ENCODE data around the gene UST.
"Not testable (repeated sequence)": the region's sequence is repeated elsewhere in the genome, so short reads cannot be mapped to it uniquely, and the experiment has no call there.

Gene UST

GRCh38 chr6:148959008-148959407, 212.2 kb downstream of the UST start:
- FAIRE-seq = no peak

DNA sequence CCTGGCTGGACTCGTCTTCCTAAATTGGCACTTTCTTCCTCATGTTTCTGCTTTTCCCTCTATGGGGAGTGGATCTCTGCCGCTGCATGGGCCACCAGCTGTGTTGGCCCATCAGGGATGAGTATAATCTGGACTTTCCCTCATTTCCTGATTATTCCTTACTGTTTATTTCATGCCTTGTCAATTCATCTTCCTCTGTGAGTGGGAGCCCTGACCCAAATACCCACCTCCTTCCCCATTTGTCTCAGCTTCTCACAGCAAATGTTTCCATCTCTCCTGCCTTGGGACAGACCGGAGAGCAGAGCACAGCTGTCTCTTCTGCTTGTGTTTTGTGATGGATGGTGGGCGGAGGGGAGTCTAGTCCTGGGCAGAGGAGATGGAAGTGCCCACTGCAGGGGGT, 212.7 kb downstream of the UST start:
- FAIRE-seq = no peak

DNA sequence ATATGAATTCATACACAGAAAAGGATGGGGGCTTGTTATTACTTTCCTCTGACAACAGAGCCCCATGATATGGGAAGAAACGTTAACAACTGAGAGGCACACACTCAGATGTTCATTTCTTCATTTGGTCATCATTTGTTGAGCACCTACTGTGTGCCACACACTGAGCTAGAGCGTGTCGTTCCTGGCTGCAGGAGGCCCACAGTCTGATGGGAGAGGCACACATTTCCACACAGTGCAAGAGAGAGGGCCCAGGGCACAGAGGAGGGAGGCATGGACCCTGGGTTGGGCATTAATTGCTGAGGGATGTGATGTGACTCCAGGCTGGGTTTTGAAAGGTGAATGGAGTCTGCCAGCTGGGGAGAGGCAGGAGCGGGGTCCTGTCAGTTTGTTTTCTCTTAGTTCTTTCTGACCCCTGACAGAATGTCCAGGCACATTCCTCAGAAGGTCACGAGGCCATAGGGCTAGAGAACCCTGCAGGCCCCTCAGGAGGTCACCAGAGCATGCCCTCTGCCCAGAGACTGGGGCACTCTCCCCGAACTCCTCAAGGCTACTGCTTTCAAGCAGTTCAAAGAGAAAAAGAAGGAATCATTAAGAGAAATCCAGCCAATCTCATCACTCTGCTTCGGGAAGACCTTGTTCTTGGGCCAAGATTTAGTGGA, 216.2 kb downstream of the UST start:
- no peak for FAIRE-seq

- no peak for FAIRE-seq
Observed at GRCh38 chr6:148963738-148964137, 216.9 kb downstream of the UST start.

DNA sequence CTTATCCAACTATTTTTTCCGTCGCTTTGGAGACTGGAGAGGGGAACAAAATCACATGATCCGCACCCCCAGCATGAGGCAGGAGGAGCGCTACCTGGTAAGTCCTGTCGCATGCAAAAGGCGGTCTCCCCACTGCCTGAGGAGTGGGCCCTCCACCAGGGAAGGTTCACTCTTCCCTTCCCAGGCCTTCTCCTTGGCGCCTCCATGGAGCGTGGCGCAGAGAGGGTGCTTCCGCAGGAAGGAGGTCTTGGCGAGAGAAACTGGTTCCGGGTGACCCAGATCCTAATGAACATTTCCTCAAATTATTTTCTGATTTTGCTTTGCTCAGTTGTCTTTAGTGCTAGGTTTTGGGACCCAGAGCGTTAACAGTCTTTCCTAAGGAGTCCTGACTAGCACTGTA, 217.6 kb downstream of the UST start:
- FAIRE-seq = no peak

DNA sequence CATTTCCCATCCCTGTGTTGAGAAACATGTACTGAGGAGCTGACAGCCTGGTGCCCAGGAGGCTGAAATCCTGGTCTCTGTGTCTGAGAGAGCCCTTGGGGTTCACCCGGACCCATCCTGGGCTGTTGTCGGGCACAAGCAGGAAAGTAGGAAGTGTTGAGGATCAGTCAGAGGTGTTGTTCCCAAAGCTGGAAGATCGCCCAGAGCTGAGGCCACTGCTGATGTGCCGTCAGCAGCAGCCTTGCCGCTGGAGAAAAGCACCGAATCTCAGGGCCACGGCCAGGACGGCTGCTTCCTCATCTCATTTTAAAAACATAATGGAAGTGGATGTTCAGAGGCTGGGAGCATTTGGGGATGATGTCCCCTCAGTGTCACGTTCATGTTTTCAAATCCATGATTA, 218.5 kb downstream of the UST start:
- no peak for FAIRE-seq

DNA sequence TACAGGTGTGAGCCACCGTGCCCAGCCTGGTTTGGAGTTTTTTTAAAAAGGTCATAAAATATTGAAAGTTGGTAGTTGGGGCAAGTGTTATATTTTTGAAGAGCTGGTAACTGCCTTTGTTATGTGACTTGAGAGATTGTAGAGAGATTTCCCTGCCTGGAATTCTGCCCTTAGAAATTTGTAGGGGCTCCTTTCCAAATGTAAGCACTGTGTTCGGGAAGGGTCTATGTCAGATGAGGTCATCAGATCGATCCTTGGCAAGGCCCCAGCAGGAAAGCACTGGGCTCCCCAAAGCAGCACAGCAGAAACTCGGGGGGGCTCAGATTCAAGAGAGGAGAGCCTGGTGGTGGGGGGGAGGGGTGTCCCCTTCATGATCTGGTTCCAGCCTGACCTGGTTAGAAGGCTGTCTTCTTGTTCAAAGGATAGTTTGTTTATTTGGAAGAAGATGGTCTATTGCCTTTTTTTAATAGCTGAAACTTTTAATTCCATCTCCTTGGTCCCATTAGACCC, 220.2 kb downstream of the UST start:
- no peak for FAIRE-seq

DNA sequence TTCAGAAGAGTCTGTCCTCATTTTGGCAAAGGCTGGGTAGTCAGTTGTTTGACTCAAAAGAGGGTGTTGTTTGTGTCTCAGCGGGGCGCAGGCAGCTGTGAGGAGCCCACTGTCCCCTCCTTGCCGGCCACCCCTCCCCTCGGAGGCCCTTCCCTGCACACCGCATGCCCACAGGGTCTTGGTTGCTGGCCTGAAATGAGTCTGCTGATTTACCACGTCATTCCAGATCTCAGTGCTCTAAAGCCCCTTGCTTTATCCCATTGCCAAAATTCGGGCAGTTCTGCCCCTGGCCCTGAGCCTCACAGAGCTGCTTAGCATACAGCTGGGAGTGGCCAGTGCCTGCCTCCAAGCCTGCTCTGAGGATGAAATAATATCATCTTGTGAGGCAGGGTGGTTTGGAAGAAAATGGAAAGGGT, 220.7 kb downstream of the UST start:
- FAIRE-seq = no peak

- FAIRE-seq = no peak
Observed at GRCh38 chr6:148968771-148969602, 222.2 kb downstream of the UST start.

DNA sequence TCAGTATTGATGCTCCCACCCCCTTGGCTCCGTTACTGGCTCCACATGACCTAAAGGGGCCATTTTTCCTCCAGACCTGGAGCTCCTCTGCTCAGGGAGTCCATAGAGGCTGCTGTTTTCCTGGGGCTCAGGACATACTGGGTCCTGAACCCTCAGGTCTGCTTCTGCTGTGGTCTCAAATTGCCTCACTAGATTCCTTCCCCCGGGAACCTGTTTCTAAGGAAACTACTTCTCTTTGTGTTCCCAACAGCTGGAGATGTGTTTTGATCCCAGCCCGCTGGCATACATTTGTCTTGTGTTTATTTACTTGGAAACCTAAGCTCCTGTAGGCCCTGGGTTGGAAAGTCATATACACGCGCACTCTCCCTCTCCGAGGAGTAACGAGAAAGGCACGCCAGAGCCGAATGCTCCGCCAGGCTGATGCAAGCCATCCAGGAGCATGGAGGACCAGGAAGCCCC, 222.8 kb downstream of the UST start:
- no peak for FAIRE-seq

DNA sequence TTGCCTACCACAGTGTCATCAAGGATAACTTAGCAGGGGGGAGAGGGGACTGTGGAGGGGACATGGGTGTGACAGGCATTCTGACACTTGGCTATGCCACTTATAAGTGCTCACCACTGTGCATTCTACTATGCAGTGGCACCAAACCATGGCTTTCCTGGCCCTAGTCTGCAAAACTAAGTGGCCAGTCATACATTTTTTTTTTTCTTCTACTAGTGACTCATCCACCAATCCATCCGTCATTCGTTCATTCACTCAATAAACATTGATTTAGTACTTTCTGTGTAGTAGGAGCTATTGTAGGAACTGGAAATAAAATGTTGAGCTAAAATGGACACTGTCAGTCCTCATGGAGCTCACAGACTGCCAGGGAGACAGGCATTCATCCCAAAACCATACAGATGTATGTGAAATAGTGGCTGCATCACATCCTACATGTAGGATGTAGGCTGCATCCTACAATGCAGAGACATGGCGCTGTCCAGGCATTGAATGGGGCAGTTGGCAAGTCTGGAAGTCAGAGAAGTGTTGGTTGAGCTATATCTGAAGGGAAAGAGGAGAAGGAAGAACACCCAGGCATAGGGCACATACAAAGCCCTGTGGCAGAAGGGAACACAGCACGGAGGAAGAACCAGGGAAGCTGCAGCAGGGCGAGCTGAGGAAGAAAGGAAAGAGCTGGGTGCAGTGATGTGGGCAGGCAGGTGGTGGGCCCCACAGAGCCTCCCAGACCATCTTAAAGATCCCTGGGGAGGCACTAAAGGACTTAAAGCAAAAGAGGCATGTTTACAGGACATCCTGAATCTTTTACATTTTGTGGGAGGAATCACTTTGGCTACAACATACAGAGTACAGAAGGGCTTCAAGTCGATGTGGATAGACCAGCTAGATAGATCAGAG, 224.4 kb downstream of the UST start:
- FAIRE-seq = no peak

- FAIRE-seq = no peak
Observed at GRCh38 chr6:148972481-148972880, 225.7 kb downstream of the UST start.

- FAIRE-seq = peak; percentile 69
Observed at GRCh38 chr6:148973538-148974208, 226.8 kb downstream of the UST start.

GRCh38 chr6:148974351-148974750, 227.5 kb downstream of the UST start:
- FAIRE-seq = no peak

GRCh38 chr6:148978298-148978697, 231.5 kb downstream of the UST start:
- FAIRE-seq = not testable (repeated sequence)

DNA sequence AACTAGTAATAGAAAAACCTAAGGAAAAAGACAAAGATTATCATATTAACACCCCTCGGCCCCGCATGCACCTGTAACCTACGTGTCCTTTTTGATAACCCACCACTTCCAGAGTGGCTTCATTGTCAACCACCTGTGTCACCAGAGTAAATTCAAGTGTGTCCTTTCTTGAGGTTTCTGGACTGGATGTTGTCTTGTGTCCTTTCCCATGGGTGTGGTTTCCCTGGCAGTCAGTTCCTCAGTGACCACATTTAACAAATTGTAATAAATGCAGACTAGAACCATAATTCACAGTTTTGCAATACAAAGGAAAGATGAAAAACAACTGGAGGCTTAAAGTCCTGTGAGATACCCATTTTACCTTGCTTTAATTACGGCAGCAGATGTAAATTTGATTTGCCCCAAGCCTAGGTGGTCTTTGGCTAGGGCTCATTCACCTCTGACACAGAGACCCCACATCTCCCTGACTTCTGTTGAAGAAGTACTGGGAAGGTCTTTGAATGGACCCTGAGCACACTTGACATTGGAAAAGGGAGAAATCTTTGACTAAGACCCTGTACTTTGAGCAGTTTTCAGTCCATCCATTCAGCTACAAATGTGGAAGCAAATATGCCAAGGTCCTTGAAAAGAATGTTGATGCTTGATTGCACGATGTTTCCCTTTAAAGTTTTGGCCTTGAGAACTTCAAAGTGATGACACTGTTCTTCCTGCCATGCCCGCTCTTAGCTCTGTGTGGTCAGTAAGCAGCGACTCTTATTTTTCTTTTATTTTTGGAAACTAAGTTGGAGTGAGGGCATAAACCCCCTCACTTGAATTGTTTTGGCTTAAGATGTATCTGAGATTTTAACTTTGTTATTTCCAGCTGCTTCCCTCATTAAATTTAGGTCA, 232.4 kb downstream of the UST start:
- FAIRE-seq = no peak

GRCh38 chr6:148980234-148980633, 233.4 kb downstream of the UST start:
- no peak for FAIRE-seq

DNA sequence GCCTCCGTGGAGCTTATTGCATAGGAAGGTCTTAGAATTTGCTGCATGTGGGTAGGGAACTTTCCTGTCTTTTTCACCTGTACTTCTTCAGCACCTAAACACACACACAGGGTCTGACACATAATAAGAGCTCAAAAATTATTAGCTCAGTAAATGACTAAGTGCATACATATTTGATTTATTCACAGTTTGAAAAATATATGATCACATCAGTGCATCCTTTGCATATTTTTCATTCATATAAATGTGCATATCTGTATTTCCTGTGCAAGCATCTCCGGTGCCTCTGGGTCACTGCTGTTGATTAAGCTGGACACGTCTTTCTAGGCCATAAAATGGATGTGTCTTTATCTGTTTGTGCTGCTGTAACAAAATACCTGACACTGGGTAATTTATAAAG, 234.7 kb downstream of the UST start:
- FAIRE-seq = no peak

DNA sequence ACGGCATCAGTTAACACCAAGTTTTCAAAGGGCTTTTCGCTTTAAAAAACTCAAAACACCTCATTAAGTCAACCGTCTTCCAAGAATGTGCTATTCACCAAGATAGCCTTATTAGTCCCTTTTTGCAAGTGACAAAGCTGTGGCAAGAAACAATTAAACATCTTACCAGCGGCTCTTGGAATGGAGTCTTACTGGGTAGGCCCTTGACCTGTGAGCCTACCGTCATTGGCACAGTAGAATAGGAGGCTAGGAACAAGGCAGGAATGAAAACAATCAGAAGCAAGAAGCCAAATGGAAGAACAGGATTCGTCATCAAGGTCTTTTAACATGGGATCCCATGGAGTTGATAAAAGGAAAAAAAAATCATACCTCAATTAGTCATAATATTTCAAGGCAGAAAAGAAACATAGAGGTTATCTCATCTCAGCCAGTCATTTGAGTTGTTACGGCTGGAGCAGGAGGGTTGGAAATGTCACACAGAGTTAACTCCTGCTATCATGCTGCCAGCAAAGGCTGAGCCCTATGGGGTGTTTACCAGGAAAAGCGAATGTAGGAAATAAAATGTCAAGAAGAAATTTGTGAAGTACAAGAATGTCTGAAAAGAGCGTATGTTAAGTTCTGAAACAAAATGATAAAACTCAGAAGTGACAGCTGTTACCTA, 236.4 kb downstream of the UST start:
- no peak for FAIRE-seq

GRCh38 chr6:148983966-148984365, 237.1 kb downstream of the UST start:
- FAIRE-seq = no peak

- no peak for FAIRE-seq
Observed at GRCh38 chr6:148984531-148985056, 237.8 kb downstream of the UST start.
